Measurements from ENCODE around the gene AXIN2. TPM values are rescaled to one million over a fixed set of nuclear protein-coding genes. Genes with fewer than 3 reads are reported as not detected.

Gene AXIN2
- total RNA-seq, 4 donors from 2014 or later: 17.6 to 87.6 (median 23.8) TPM

GRCh38 chr17:65538675-65539529, 22.5 kb downstream of the AXIN2 start:
- H3K36me3 ChIP-seq: peaks cover 0 to 27% (median 10%) of the 10 kb centered on the region in 4 donors
- H3K9me3 ChIP-seq: no peaks in the 10 kb centered on the region
- TF ChIP-seq POLR2A (IDR thresholded peaks at IDR 0.05): no peak
- no peak for DNase-seq
- 70 to 73% methylated on average over 6 to 12 of the region's 12 CpGs for WGBS, 2 donors (ENCODE audit: low coverage in 1 of 2)
- H3K27me3 ChIP-seq: no peaks in the 10 kb centered on the region
- H3K4me3 ChIP-seq: no peak overlapping the region
- intact Hi-C loops (cut with DNase I; ENCODE audit: low total_unique reads): no loop called here
- peaks cover 0 to 16% (median 2%) of the 10 kb centered on the region in 4 donors for H3K4me1 ChIP-seq
- in situ Hi-C loops (cut with MboI; ENCODE audit: low pct_ligation_motif_present in 1 of 4, low pct_unique_long_range_greater_than_20kb in 1 of 4, low sequenced_read_pairs in 3 of 4): no loop called here
- H3K27ac ChIP-seq: no peak overlapping the region

GRCh38 chr17:65537845-65538674, 23.4 kb downstream of the AXIN2 start:
- Histone ChIP-seq H3K36me3 (peaks cover 0 to 29% (median 13%) of the 10 kb centered on the region in 4 donors), H3K9me3 (no peaks in the 10 kb centered on the region), H3K4me3 (no peak overlapping the region), H3K4me1 (peaks cover 0 to 21% (median 3%) of the 10 kb centered on the region in 4 donors), H3K27ac (no peak overlapping the region), H3K27me3 (no peaks in the 10 kb centered on the region)
- 88% methylated on average over 50 of the region's 50 CpGs; no CpG with 5 or more reads in 1 of the 2 donors for WGBS, 2 donors (ENCODE audit: low coverage in 1 of 2)
- TF ChIP-seq POLR2AphosphoS5 (IDR thresholded peaks at IDR 0.05) (peak in 1 of 3 donors; percentile 12), POLR2A (IDR thresholded peaks at IDR 0.05) (no peak)
- in situ Hi-C loops (cut with MboI; ENCODE audit: low pct_ligation_motif_present in 1 of 4, low pct_unique_long_range_greater_than_20kb in 1 of 4, low sequenced_read_pairs in 3 of 4): no loop called here
- no peak for DNase-seq
- intact Hi-C loops (cut with DNase I; ENCODE audit: low total_unique reads): no loop called here

- DNase-seq: no peak
- in situ Hi-C loops (cut with MboI; ENCODE audit: low pct_ligation_motif_present in 1 of 4, low pct_unique_long_range_greater_than_20kb in 1 of 4, low sequenced_read_pairs in 3 of 4): no loop called here
- no peaks in the 10 kb centered on the region for H3K27me3 ChIP-seq
Measured at GRCh38 chr17:65537343-65537844, 24.1 kb downstream of the AXIN2 start.

GRCh38 chr17:65536573-65537342, 24.7 kb downstream of the AXIN2 start:
- Histone ChIP-seq H3K9me3 (no peaks in the 10 kb centered on the region), H3K27me3 (no peaks in the 10 kb centered on the region), H3K4me1 (peaks cover 10 to 29% (median 15%) of the 10 kb centered on the region in 4 donors), H3K4me3 (no peak overlapping the region), H3K36me3 (peaks cover 0 to 29% (median 13%) of the 10 kb centered on the region in 4 donors), H3K27ac (no peak overlapping the region)
- WGBS, 2 donors (ENCODE audit: low coverage in 1 of 2): 76% methylated on average over 35 of the region's 35 CpGs; no CpG with 5 or more reads in 1 of the 2 donors
- no peak for DNase-seq
- intact Hi-C loops (cut with DNase I; ENCODE audit: low total_unique reads) (no loop called here), in situ Hi-C loops (cut with MboI; ENCODE audit: low pct_ligation_motif_present in 1 of 4, low pct_unique_long_range_greater_than_20kb in 1 of 4, low sequenced_read_pairs in 3 of 4) (no loop called here)
- TF ChIP-seq POLR2A (IDR thresholded peaks at IDR 0.05) (no peak), POLR2AphosphoS5 (IDR thresholded peaks at IDR 0.05) (no peak), CTCF (IDR thresholded peaks at IDR 0.05) (no peak), EP300 (IDR thresholded peaks at IDR 0.05; ENCODE audit: low read depth) (no peak)

More at GRCh38 chr17:65537343-65537844, 24.1 kb downstream of the AXIN2 start:
- H3K36me3 ChIP-seq: peaks cover 0 to 29% (median 13%) of the 10 kb centered on the region in 4 donors
- H3K4me1 ChIP-seq: peaks cover 4 to 22% (median 9%) of the 10 kb centered on the region in 4 donors
- 83% methylated on average over 35 of the region's 35 CpGs; no CpG with 5 or more reads in 1 of the 2 donors for WGBS, 2 donors (ENCODE audit: low coverage in 1 of 2)
- TF ChIP-seq CTCF (IDR thresholded peaks at IDR 0.05) (no peak), EP300 (IDR thresholded peaks at IDR 0.05; ENCODE audit: low read depth) (no peak), POLR2AphosphoS5 (IDR thresholded peaks at IDR 0.05) (no peak)
- no peak overlapping the region for H3K4me3 ChIP-seq
- intact Hi-C loops (cut with DNase I; ENCODE audit: low total_unique reads): no loop called here
- no peak overlapping the region for H3K27ac ChIP-seq
- H3K9me3 ChIP-seq: no peaks in the 10 kb centered on the region
